Measurements from ENCODE around the gene TXNRD2. TPM values are rescaled to one million over a fixed set of nuclear protein-coding genes. Genes with fewer than 3 reads are reported as not detected.

Gene TXNRD2
- total RNA-seq, 1 donor from 2014 or later, result 5.8 TPM

- TF ChIP-seq CTCF (conservative IDR thresholded peaks at IDR 0.05; ENCODE audit: low read depth, low read length), result no peak
- no peak for DNase-seq (ENCODE audit: low read depth)
- no peak overlapping the region for H3K4me3 ChIP-seq (ENCODE audit: low read depth, low read length)
These were observed 91.5 kb downstream of the TXNRD2 start for GRCh38 chr22:19849835-19850762.

DNA sequence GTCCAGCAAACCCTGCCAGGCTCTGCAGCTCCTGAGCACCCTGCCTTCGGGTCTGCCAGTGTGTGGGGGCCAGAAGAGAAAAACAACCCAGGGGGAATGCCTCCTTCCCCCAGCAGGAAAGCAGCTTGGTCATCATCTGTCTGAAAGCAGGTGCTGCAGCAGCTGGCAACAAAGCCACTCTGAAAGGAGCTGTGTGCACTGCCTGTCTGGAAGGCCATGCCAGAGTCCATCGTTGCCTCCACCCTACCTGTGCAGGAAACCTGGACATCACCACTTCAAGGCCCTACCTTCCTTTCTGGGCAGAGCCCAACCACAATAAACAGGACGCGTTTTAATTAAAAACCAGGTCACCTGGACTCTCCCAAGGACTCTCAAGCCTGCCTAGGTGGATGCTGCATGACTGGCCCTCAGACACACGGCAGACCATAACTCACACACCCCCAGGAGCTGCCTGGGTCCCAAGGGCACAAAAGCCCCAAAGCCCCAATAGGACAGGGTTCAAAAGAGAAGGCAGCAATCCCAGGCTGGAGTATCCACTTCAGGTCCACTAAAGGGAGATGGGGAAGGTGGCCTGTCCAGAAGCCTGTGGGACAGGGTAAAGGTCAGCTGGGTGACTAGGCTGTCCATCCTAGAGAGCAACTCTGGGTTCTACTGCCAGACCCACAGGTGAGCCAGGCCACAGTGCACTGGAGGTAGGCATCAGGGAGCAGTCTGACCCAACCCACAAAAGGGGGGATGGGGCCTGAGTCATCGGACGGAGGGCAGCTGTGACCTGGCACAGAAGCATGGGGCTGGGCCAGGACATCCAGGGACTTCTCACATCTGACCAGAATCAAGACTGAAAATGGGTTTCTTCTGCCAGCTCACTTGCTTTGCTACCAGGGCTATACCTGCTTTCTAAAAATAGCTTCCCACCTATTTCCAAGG lies 93.1 kb downstream of the TXNRD2 start:
- no peak for TF ChIP-seq CTCF (conservative IDR thresholded peaks at IDR 0.05; ENCODE audit: low read depth, low read length)
- DNase-seq (ENCODE audit: low read depth), result no peak
- no peak overlapping the region for H3K4me3 ChIP-seq (ENCODE audit: low read depth, low read length)

DNA sequence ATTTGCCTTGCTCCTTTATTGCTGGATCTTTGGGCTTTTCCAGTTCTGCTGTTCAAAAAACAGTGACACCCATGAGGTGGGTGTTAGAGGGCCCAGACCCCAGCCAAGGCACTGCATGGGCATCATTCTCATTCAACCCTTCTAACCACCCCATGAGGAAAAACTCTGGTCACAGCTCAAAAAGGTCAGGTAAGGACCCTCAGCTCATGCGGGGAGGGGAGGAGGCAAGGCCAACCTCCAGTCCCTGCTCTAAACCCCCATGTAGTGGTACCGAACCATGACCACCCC lies 94.3 kb downstream of the TXNRD2 start:
- H3K4me3 ChIP-seq (ENCODE audit: low read depth, low read length), result no peak overlapping the region
- DNase-seq (ENCODE audit: low read depth), result no peak
- no peak for TF ChIP-seq CTCF (conservative IDR thresholded peaks at IDR 0.05; ENCODE audit: low read depth, low read length)

DNA sequence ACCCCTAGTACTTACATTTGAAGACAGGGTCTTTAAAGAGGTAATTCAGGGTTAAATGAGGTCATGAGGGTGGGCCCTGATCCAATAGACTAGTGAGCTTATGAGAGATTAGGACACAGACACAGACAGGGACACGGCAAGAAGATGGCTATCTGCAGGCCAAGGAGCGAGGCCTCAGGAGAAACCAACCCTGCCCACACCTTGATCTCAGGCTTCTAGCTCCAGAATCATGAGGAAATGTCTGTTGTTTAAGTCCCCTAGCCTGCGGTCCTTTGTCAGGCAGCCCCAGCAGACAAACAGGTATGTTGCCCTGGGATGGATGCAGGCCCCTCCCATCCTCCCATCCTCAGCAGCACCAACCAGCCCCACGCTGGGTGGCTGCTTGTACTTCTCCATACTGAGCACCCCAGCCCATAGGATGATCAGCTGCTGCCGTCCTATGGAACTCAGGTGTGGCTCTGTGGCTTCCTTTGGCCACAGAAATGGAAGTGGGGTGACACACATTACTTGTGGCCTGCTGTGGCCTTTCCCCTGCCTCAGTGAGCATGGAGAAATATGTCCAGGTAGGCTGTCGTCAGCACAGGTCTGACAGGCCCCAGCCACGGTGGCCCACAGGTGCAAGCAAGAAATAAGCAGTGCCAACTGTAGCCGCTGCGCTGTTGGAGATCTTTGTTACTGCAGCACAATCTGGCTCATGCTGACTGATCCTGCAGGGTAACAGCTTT lies 94.8 kb downstream of the TXNRD2 start:
- no peak for DNase-seq (ENCODE audit: low read depth)
- TF ChIP-seq CTCF (conservative IDR thresholded peaks at IDR 0.05; ENCODE audit: low read depth, low read length), result no peak
- no peak overlapping the region for H3K4me3 ChIP-seq (ENCODE audit: low read depth, low read length)

- H3K4me3 ChIP-seq (ENCODE audit: low read depth, low read length), result no peak overlapping the region
- no peak for DNase-seq (ENCODE audit: low read depth)
- TF ChIP-seq CTCF (conservative IDR thresholded peaks at IDR 0.05; ENCODE audit: low read depth, low read length), result no peak
These were observed 96.4 kb downstream of the TXNRD2 start for GRCh38 chr22:19845054-19845722.

GRCh38 chr22:19844377-19845053 lies 97.1 kb downstream of the TXNRD2 start:
- no peak for DNase-seq (ENCODE audit: low read depth)
- no peak overlapping the region for H3K4me3 ChIP-seq (ENCODE audit: low read depth, low read length)
- no peak for TF ChIP-seq CTCF (conservative IDR thresholded peaks at IDR 0.05; ENCODE audit: low read depth, low read length)
